ENCODE results near the gene FAM168A.

GRCh38 chr11:73538381-73538872 is 59.5 kb downstream of the FAM168A start:
- TF ChIP-seq CTCF (IDR thresholded peaks at IDR 0.05; ENCODE audit: low read depth, low read length) (no peak), POLR2A (IDR thresholded peaks at IDR 0.05; ENCODE audit: extremely low read depth, insufficient read length) (no peak)
